Occipital lobe (tissue), 2 donors: ENCODE results near the gene ING2. TPM values are rescaled to one million over a fixed set of nuclear protein-coding genes. Genes with fewer than 3 reads are reported as not detected.

Experiments
- DNase-seq: peaks from one replicate; lab custom pipeline; 2025; lab: John Stamatoyannopoulos, UW
- total RNA-seq: library from RNA; depleted of rRNA; stranded (reverse); fragments of >200 nt; gene quantifications from one replicate; pipeline ENCODE4 v1.2.3, GENCODE V29; 2014

Gene ING2
- total RNA-seq, 1 donor from 2014 or later: 26.4 TPM

DNA sequence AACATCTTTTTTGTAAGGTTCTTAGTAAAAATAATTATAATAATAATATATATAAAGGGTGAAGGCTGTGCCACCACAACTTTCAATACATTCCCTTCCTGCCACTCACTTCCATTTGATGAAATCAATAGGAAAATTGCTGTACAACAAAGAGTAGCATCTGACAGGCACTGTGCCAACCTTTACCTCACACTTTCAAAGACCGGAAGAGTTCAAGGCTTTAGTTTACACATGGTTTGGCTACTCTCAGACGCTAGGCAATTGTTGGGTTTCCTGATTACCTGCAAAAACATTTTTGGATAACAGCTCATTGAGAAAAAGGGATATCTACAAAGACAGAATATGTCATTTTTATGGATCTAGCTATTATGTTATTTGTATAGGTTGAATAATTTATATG, 5.5 kb upstream of the ING2 start:
- DNase-seq: no peak

DNA sequence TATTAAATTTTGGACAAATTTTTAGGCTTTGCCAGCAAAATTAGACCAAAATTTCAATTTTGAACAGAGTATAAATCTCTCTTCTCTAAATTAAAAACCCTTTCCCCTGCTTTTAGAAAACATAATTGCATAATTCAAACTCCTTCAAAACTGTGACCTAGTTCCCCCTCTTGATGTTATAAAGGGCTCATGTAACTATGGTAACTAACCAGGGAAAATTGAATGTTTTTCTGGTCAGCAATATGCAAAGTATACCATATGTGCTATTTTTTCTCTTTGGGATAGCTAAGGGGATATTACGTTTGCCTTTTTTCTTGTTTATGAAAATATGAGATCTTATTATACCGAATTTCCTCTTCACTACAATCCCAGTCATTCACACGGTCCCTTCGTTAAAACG, 5.1 kb upstream of the ING2 start:
- DNase-seq: no peak

DNA sequence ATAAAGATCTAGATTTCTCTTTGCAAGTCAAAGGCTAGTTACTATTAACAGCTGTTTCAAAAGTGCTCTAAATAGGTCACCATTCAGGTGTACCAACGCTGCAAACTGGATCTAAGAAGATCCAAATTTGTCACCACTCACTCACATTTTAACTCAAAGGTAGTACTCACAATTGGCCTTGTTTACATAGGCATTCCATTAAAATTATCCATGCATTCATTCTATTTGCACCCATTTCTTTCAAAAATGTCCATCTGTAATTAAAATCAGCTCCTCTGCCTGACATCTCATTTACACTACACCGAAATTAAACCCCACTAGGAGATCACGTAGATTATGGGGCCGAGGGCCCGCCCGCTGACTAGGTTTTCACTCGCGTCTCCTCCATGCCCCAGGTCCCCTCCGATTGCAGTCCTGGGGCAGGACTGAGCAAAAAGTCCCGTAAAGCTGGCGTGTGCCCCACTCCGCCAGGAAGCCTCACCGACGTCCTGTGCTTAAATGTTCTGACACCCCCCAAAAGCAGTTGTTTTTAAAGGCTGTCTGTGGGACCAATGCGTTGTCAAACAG, 1.3 kb upstream of the ING2 start:
- no peak for DNase-seq

DNA sequence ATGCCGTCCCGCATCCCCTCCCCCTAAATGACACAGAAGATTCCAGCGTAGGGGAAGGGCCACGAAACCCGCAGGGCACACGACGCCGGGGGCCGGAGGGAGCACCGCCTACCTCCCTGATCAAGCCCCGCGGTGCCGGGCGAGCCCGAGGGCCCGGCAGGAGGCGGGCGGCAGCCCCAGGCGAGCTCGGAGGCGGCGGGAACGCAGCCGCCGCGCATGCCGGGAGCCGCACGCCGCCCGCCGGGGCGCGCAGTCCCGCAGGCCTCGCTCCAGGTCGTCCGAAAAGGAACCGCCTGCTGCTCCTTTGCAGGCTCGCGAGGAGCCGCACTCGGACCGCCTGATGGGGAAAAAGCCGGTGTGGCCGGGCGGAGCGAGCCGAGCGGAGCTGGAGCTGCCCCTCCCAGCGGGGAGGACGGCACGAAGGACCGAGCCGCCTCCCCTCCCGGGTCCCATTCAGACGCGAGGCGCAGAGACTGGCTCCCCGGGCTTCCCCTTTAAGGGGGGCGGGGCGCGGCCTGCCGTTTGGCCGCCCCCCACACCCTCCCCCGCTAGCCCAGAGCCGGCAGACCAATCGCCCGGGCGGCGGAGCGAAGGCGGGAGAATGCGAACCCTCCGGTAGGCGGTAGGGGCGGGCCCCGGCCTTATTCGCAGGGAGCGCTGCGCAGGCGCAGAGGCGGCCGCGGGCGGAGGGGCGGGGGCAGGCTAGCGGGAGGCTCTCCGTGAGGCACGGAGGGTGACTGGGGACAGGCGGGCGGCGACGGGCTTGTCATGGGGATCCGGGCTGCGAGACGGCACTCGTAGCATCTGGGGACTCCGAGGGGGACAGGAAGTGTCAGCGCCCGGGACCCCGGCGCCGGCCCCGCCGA, 561 bp upstream of the ING2 start:
- peak; percentile 98 for DNase-seq

DNA sequence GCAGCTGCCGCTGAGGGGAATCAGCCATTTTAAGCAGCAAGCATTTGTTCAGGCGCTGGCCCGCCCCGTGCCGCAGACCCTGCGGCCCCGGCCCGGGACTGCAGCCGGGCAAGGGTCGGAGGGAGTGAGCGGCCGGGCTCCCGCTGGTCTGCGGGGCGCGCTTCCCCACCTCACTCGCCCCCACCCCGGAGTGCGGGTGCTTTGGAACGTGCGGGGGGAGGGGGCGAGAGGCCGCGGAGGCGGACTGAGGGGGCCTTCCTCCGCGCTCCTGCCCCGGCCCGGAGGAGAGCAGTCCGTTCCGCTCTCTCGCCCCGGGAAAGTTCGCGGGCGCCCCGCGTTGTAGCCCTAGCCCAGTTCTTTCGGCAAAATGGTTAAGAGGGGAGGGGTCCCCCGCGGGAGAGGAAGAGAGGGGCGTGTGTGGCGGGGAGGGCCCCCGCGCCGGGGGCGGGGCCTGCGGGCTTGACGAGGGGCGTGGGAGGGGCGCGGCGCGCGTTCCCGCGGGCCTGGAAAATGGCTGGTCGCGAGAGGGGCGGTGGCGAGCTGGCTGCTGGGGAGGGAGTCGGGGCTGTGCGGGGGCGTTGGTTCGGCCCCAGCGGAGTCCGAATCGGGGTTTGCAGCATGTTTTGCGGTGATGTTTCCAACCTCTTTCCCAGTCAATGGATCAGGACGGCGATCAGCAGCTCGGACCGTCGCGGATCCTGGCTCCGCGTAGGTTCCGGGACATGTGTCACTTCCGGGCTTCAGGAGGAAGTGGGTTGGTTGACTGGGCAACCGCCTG, 942 bp downstream of the ING2 start:
- DNase-seq: peak; percentile 84

DNA sequence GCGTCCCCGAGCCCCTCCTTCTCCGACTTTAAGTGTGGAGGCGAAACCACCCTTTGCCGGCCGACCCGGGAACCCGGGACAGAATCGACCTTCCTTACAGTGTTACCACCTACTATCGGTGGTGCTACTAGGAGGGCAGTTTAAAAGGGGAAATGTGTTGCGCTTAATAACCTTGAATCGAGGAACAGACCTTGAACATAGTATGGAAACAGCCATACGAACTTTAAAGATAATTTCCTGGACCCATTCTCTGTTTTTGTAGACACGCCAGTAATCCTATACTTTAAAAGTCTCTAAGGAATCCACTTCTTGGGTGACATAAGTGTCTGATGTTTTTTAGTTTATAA, 1.5 kb downstream of the ING2 start:
- DNase-seq: no peak

DNA sequence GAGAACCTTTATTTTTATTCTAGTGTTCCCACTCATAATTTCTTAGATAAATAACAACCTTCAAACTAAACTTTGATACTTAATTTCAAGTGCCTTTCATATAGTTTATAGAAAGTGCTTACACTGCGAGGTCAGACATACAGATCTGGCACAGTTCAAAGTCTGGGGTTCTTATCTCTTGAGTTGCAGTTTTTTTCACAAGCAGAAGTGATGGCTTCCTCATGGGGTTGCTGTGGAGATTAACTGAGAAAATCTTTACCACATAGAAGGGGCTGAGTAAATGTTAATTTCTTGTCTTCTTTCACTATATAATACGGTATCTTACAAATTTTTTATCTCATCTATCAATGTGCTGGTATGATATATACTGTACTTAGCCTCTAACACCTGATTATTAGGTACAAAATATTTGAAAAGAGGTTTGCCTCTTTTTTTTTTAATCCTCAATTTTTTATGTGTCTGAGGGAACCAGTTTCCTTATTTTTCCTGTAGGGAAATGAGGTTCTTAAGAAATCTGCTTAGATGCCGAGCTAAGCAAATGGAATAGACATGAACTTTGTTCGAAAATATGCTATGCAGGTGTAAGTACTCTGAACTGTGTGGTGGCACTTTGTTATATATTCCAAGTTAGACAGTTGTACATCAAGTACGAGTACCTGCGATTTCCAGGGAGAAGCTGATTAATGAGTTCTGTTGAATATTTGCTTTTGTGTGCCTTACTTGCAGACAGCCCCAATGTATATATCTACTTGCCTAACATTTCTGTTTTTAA, 3.3 kb downstream of the ING2 start:
- DNase-seq: no peak

DNA sequence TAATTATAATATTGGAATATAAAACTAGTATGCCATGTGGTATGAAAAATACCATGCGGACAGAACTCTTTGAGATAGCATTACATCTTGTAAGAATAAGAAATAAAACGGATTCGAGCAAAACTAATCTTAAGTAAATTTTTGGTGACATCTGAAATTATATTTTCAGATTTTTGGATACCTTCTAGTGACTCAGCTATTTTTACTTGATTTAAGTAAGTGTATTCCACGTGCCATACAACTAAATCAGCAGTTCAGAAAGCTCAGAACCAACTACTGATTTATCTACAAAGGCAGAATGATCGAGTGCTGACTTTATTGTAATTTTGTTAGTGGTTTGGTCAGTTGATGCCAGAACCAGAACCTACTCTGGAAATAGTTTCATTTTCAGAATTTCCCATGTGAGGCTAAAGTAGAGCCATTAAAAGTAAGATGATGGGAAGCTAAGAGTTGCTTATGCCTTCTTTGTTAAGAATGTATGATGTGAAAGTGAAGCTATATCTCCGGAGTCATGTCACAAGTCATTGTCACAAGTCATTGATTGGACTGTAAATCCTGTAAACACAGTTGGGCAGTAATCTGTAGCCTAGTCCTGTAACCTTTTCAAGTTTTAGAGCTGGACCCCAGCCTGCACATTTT, 4.0 kb downstream of the ING2 start:
- DNase-seq: no peak

DNA sequence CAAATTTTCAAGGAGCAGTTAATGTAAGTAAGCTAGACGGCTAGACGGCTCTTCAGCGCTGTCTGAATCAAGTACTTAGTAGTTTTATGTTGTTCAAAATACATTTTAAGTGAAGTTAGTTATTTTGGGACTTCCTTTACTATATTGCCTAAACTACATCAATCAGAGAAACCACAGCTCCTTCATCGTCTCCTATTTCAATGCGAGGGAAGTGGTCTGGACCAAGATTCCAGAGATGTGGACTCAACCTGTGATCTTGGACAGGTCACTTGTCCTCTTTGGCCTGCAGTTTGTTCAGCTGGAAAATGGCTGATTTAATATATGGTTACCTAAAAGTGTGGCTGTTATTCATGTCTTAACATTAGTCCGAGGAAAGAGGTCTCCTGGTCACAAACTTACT, 10.6 kb downstream of the ING2 start:
- DNase-seq: no peak

DNA sequence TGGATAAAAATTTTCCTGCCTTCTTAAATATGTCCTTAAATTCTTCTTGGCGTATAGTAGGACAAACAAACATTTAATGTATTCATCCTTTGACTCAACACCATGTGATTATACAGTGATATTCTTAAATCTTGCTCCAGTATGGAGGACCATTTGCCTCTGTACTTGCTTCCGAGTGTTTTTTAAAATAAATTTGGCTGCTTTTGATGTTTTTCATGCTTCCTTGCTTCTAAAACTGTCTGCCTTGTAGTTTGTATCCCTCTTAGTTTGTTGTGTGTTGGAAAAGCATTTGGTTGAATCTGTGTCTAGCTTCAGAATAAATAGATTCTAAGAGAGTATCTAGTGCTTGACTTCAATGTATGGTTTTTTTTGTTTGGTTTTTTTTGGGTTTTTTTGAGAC, 12.3 kb downstream of the ING2 start:
- DNase-seq: no peak

DNA sequence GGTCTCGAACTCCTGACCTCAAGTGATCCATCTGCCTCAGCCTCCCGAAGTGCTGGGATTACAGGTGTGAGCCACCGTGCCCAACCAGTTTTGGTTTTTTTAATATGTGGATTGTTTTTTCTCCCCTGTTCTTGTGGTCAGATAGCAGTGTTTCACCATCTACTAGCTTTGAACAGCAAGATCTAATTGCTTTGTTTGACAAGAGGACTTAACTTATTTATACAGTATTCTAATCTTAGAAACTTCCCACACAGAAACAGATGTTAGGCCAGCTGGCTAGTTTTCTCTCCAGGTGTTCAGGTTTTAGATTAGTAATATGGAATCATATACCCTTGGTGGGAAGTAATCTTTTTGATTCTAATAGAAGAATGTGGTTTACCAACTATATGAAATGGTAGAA, 12.9 kb downstream of the ING2 start:
- no peak for DNase-seq

DNA sequence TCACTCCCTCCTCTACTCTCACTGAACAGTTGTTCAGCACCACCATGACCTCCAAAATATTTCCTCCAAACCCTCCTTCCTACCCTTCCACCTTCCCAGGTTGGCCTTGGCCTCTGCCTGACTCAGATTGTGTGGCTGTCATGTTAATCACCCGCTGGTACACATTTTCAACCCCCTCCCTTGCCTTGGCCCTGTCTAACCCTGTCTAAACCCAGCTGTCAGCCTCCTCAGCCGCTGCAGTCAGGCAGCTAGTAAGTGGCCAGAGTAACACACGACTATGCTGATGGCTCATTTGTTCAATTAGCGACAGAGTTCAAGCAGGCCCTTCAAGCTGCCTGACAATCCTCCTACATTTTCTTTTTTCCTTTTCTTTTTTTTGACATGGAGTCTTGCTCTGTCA, 18.0 kb downstream of the ING2 start:
- no peak for DNase-seq

DNA sequence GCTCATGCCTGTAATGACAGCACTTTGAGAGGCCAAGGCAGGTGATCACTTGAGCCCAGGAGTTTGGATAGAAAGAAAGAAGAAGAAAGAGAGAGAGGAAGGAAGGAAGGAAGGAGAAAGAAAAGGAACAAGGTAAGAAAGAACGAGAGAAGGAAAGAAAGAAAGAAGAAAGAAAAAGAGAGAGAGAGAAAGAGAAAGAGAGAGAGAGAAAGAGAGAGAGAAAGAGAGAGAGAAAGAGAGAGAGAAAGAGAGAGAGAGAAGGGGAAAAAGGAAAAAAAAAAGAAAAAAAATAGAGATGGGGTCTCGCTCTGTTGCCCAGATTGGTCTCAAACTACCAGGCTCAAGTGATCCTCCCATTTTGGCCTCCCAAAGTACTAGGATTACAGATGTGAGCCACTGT, 22.5 kb downstream of the ING2 start:
- no peak for DNase-seq

DNA sequence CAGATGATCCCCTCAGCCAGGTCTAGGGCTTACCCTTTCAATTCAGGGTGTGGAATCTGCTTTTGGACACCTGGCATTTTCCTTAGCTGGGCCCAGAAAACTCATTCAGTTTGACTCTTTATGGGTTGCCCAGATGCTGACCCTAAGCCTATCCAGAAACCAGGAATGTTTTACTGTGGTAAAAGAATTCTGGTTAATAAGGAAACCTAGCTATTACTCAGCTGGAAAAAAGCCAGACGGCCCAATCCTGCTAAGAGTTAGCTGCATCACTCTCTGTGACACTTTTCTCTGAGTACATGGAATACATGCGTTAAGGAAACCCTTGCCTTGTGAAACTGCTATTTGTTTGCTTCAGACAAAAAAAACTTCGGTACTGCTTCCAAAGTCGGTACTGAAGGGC, 28.0 kb downstream of the ING2 start:
- no peak for DNase-seq

DNA sequence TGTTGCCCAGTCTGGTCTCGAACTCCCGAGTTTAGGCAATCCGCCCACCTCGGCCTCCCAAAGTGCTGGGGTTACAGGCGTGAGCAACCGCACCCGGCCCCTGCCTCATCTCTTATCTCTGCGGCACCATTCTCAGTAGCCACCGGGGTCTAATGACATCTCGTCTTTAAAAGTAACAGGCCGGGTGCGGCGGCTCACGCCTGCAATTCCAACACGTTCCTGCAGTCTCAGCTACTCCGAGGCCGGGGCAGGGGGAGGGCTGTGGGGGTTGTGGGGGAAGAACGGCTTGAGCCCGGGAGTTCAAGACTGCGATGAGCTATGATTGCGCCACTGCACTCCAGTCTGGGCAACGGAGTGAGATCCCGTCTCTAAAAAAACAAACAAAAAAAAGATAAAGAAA, 28.8 kb downstream of the ING2 start:
- DNase-seq: no peak

DNA sequence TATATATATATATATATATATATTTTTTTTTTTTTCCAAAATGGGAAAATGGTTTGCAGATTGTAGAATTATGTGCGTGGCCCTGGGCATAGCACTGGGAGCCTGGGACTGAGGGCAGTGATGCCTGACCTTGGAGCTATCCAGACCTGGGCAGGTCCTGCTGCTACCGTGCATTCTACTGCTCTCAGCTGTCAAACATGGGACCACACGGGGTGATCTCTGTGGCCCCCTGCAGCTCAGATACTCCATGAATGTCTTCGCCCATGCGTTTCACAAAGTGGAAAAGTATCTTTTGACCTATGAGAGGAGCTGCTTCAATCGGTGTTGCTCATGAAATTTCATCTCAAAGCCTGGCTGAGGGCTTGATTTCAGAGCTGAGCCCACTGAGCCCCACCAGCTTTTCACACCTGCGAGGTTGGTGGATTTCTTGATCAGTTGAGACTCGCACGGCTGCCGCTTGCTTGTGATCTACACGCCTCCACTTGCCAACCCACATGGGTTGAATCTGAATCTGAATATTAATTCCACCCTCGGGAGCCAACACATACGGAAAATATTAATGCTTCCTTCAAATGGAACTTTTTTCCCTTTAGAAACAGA, 35.7 kb downstream of the ING2 start:
- DNase-seq: no peak

DNA sequence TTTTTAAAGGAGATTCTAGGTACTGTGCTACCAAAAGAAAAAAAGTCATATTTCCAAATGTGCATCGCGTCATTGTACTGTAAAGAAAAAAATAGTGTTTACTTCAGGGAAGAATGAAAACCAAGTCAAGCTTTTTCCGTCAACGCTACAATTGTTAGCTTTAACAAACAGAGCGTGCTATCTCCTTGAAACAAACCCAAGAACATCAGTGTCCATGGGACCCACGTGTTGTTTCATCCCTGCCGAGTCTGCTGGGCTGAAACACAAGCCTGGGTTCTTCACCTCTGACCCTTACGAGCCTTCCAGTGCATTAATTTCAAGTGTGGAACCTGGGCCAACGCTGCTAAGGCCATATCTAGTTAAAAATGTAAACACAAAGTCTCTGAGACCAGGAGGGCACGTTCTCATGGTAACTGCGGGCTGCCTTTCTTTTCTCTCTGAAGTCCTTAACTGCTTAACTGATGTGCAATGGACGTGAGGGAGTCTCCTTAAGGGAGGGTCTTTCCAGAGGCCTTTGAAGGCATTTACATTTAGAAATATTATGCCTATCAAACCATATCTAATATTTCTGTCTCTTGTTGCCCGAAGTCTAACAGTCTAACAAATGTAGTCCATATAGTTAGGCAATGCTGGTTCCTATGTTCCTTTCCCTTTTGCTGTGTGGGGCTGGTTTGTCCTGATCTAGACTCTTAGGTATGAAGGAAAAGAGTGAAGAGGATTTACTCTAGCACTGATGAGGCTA, 36.3 kb downstream of the ING2 start:
- no peak for DNase-seq

DNA sequence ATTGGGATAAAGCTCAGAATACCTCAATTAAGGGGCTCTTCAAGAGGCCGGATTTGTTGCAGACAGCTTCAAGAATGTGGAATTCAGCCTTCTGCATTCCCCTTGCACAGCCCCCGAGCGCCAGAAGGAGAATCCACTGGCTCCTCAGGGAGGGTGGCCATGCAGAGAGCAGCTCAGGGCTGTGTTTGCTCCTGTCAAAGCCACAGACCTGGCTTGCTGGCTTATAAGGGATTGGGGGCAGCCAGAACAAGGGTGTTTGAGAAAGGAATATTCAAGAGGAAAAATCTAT, 36.8 kb downstream of the ING2 start:
- DNase-seq: no peak

DNA sequence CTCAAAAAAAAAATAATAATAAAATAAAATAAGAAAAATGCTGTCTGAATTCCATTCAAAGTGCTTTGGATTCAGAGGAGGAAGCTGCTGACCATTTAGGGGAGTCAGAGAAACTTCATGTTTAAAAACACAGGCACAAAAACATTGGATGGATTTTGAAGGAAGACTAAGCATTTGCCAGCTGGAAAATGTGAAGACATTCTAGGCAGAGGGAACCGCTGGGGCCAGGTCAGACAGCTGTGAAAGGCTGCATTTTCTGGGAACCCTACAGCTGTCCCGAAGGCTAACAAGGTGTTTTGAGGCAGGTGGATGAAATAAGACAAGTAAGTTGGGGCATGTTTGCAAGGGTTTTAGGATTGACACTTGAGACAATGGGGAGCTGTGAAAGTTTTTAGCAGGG, 38.6 kb downstream of the ING2 start:
- no peak for DNase-seq

DNA sequence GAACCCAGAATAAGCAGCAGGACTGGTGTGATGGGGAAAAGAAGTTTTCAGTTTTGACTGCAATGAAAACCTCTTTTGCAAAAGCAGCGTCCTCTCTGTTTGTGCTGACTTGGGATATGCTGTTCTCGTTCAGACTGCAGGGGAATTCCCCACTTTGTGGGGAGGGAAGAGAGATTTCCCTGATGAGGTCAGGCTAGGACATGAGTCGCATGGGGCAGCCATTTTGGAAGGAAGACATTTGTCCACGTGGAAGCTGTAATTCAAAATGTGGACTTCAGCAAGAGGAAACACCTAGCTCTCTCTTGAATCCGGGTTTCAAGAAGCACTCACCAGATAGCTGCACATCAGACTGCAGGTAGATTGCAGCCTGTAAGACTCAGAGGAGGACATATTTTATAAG, 39.3 kb downstream of the ING2 start:
- no peak for DNase-seq

DNA sequence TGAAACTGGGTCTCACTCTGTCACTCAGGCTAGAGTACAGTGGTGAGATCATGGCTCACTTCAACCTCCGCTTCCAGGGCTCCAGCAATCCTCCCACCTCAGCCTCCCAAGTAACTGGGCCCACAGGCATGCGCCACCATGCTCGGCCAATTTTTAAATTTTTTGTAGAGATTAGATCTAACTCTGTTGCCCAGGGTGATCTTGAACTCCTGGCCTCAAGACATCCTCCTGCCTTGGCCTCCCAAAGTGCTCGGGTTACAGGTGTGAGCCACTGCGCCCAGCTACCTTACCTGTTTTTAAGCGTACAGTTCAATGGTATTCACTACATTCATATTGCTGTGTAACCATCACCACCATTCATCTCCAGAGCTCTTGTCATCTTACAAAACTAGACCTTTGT, 41.5 kb downstream of the ING2 start:
- no peak for DNase-seq
